NCI-H82 (cell line): ENCODE measurements around the gene SCN7A.

ENCODE experiments used
- DNase-seq: peaks from one replicate; lab custom pipeline; 2025; lab: John Stamatoyannopoulos, UW

SCN7A gene

DNA sequence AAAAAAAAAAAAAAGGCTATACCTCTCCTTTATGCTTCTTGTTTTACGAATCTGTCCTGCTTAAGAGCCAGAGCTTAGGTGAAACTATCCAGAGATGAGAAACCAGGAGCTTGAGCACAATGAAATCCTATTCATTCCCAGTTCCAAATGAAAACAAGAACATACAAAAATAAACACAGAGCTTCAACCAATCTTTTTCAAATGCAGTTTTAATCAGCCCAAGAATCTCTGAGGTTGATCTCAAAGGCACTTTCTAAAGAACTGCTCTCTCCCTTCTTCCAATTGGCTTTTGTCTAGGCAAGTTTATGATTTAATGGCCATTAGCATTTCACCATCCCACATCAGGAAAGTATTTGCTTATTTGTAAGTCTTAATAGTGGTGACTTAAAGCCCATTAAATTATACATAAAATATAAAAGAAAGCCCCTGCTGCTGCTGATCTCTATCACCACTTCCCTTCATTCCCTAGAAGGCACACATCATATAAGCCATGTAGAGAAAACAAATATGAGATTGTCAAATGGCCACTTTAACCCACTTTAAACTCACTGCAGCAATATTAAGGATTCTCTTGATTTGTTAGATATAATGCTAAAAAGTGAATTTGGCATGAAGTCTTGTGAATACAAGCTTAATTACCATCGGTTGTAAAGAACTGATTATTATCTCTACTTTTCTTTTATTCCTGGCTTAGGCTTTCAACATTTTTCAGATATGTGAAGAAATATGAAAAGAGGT is 89.0 kb downstream of the SCN7A start:
- DNase-seq, result no peak

DNA sequence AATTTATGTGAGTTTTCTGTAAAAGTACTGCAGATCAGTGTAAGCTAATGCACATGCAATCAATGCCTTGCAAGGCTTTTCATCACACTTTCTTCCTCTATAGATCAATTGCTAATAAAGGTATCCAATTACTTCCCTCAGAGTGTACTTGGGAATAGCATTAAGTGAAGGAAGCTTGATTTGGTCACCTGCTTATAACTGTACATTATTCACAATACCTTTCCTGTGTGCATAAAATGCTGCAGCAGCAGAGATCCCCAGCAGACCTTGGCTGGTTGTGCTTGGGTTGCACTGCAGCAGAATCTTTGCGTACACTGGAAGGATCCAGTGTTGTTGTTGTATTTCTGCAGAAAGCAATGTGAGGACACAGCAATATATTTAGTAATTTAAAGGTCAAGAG is 99.8 kb downstream of the SCN7A start:
- DNase-seq, result no peak

DNA sequence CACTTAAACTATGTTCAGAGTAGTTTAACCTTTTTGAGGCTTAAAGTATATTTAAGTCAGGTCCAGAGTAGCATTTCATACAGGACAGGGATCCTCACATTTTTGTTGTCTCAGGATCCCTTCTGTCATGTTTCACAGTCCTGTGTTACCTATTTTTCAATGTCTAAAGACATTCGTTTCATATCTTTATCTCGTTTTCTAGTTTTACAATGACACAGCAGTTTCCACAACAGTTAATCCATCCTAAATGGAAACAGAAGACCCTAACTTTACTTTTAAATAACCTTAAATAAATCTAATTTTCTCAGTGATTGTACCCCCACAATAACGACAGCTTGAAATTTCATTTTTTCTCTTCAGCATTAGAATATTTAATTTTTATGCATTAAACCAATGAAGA is 101.0 kb downstream of the SCN7A start:
- DNase-seq, result no peak

DNA sequence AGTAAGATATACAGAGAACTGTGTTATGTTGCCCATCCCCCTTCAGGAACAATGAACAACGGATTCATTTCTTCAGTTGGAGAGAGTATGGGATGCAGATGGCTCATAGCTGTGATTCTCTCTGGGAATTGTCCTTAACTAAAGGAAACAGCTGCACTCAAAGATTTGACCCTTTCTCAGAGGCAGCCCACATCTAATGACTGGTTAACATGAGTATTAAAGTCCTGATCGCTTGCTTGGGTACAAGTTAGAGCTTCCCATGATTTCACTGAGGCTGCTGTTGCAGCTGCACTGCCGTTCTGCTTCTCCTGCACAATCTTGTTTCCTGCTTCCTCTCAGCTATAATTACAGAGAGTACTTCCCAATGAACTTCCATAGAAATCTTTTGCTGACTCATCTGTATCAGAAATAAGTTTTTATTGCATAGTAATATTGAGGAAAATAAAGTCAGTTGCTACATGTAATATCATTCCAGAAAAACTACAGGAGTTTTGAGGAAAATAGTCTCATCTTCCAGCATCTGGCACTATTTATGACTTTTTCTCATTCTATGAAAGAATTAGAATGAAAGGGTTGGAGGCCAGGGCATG is 105.5 kb downstream of the SCN7A start:
- no peak for DNase-seq

DNA sequence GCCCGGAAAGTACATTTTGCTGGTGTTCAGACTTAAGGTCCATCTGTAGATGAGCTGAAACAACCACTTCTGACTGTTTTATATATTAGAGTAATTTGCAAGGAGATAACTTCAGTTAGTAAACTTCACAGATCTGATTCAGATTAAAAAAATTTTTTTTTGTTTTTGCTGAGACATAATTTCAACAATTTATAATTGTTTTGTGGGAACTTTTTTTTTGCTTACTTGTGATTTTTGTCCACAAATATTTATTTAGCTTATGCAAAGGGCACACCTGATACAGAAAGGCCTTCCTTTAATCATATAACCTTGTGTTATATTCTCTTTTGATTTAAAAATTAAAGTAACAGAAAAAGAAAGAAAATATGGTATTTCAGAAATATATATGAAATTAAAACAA is 108.7 kb downstream of the SCN7A start:
- DNase-seq, result no peak

DNA sequence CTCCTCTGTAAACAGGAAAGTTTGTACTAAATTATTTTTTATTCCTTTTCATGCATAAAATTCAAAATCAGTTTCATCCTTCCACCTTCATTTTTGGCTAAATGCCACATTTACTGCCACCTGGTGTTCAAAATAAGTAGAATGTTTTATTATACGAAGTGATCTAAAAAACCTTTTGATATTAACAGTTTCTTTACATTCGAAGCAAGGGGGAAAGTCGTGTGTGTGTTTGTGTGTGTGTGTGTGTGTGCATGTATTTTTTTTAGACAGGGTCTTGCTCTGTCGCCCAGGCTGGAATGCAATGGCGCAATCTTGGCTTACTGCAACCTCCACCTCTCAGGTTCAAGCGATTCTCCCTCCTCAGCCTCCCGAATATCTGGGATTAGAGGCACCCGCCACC is 109.3 kb downstream of the SCN7A start:
- DNase-seq, result peak; percentile 12

DNA sequence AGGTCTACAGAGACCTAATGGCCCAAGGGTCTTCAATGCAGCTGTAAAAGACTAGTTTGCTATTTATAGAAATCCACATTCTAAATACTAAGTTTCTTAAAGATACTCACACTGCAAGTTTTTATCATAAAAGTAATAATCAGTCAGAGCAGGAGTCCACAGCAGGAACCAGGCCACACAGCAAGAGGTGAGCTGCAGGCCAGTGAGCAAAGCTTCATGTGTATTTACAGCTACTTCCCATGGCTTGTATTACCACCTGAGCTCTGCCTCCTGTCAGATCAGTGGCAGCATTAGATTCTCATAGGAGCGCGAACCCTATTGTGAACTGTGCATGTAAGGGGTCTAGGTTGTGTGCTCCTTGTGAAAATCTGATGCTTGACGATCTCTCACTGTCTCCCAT is 111.6 kb downstream of the SCN7A start:
- no peak for DNase-seq

DNA sequence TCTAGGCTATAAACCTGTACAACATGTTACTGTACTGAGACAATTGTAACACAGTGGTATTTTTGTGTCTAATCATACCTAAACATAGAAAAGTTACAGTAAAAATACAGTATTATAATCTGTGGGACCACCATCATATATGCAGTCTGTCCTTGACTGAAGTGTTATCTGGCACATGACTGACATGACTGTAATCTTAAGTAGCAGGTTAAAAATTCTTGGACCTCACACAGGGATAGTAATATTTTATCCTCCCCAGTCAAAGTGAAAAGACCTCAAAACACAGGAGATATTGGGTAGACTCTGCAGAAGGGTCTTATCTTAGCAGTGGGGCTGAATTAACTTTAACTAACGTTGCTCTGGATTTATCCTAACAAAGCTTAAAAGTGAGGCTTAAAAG is 113.4 kb downstream of the SCN7A start:
- no peak for DNase-seq

DNA sequence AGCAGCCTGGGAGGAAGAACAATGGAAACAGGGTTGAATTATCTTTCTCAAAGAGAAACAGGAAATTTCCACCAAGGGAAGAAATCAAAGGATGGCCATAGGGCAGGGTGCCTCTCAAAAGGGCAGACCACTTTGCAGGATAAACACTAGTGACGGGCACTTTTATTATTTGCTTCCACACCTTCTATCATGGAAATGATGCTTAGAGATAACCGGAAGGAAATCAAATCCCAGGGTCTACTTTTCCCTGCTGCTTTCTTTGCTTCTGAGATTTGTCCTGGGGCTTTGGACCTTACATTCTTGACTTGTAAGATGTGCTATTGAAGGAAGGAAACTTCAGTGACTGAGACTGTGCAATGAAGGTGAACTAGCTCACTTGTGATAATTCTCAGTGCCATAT is 117.2 kb downstream of the SCN7A start:
- no peak for DNase-seq

- no peak for DNase-seq
Observed at GRCh38 chr2:166376488-166376828, 117.6 kb downstream of the SCN7A start.

DNA sequence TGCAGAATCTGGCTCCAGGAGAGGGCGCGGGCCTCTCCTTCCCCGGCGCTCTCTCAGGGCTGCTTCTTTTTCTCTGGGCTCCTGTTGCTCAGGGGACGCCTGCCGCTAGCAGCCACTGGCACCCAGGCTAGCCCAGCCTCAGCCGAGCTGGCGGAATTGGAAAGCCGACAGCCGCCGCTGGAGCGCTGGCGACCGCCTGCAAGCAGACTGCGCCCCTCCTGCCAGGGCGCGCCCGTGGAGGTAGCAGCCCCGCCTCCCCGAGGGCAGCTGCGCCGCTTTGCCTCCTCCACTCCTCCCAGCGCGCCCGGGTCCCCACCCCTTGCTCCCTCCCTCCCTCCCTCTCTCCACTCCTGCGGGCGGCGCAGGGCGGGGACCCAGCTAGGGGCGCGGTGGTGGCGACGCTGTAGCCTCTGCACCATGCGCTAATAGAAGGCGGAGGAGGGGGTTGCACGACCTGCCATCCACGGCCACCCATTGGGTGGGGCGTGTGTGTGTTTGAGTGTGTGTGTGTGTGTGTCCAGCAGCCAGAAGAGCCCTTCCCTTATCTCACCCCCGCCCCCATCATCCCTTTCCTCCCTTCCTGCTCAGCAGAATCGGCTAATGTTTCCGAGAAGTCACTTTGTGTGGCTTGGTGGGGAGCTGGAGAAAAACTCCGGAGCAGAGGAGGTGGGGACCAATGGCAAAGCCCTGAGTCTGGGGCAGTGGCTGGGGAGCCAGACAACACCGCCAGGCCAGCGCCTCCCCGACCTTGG is 118.1 kb downstream of the SCN7A start, which contains the start of gene SCN9A:
TSS of gene SCN9A (minus strand) at position 209 of the 752 bp plus-strand sequence. CDS start 64,188 bp downstream, outside the sequence.
- DNase-seq, result peak; percentile 96

GRCh38 chr2:166375195-166375735 is 118.8 kb downstream of the SCN7A start:
- peak; percentile 63 for DNase-seq

DNA sequence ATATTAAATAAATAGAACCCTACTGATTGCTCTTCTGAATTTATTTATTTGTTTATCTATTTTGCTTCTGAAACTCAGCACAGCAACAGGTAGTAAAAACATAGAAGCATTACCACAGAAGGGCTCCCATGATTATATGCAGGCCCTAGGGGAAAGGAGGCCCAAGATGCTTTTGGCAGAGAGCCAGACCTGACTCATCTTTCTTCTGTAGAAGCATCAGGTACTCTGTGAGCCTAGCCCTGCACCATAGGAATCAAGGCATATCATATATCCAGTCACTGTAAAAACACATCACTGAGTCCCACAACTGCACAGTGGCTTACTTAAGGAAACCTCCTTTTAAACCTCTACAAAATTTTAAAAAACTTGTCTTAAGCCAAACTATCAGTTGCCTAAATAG is 120.1 kb downstream of the SCN7A start:
- peak; percentile 90 for DNase-seq

- no peak for DNase-seq
Observed at GRCh38 chr2:166373539-166373938, 120.5 kb downstream of the SCN7A start.

- DNase-seq, result no peak
Observed at GRCh38 chr2:166373105-166373504, 120.9 kb downstream of the SCN7A start.

- DNase-seq, result no peak
Observed at GRCh38 chr2:166372046-166372445, 122.0 kb downstream of the SCN7A start.

DNA sequence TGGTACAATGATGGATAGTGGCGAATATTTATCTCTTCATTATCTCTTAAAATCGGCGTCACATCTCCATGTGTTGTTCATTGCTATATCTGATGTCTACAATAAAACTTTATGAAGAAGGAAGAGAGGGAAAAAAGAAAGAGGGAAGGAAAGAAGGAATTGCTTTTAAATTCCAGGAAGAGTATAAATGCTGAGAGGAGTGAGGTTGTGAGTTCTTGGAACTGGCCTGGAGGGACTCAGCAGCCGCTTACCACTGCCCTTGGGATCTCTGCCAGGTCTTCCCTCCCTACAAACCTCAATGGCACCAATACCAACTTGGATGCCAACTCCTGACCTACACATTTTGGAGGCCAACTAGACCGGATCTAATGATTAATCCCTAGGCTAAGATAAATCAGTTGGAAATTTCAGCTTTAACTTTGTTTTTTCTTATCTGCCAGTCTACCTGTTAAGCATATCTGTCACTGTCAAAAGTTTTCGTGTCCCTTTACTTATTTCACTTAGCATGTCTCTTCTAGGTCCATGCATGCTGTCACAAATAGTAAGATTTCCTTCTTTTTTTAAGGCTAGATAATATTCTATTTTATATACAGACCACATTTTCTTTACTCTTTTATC is 128.1 kb downstream of the SCN7A start:
- no peak for DNase-seq

DNA sequence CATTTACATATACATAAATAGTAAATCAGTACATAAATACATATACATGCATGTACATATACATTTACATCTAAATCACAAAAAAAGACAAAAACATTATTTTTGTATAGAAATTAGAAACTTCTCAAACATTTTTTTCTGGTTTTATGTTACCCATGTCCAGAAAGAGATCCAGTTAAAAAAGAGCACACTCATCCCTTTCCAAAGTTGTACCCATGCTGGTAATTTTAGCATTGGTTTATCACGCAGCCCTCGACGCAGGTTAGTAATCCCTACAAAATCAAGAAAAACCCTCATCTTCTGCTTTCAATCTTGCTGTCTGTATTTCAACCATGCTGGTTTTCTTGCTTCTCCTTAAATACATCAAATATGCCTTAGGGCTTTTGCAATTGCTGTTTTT is 128.8 kb downstream of the SCN7A start:
- no peak for DNase-seq

DNA sequence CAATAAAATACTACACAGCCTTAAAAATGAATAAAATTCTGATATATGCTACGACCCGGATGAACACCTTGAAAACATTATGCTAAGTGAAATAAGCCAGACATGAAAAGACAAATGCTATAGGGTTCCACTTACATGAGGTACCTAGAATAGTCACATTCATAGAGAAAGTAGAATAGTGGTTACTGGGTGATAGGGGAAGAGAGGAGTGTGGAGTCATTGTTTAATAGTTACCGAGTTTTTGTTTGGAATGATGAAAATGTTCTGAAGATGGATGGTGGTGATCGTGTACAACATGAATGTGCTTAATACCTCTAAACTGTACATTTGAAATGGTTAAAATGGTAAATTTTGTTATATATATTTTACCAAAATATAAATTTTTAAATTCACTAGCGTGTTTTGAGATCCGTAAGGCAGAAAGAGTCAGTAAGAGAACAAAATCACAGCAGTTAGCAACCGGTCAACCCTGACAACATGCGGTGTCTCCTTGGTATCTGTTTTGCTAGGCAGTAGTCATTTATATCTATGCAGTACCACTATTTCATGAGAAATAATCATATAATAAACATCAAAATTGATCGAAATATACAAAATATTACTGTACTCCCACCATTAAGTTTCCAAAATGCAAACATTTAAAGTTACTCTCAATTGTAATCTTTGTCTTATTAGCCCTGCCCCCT is 129.4 kb downstream of the SCN7A start:
- no peak for DNase-seq

GRCh38 chr2:166361351-166362153 is 132.5 kb downstream of the SCN7A start:
- peak; percentile 51 for DNase-seq

DNA sequence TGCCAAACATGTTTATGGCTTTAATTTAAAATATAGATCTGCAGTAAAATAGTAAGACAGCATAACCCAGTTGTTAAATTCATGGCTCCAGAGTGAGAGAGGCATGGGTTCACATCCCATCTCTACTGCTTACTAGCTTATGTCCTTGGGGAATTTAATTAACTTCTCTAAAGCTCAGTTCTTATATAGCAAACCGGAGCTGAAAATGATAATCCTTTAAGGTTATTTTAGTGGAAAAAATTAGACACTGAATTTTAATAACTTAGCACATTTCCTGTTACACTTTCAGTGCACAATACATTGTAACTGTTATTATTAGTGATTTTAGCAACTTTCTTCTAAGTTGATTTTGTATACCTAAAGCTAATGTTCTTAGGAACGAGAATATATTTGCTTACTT is 133.1 kb downstream of the SCN7A start:
- DNase-seq, result no peak
